NCI-H2171 (cell line): ENCODE results near the gene SLC38A6.
A peak's percentile ranks its signal among the peaks of the same experiment; 100 is the strongest.

Experiments
- DNase-seq: peaks from one replicate; lab custom pipeline; 2025; lab: John Stamatoyannopoulos, UW

Gene SLC38A6

DNA sequence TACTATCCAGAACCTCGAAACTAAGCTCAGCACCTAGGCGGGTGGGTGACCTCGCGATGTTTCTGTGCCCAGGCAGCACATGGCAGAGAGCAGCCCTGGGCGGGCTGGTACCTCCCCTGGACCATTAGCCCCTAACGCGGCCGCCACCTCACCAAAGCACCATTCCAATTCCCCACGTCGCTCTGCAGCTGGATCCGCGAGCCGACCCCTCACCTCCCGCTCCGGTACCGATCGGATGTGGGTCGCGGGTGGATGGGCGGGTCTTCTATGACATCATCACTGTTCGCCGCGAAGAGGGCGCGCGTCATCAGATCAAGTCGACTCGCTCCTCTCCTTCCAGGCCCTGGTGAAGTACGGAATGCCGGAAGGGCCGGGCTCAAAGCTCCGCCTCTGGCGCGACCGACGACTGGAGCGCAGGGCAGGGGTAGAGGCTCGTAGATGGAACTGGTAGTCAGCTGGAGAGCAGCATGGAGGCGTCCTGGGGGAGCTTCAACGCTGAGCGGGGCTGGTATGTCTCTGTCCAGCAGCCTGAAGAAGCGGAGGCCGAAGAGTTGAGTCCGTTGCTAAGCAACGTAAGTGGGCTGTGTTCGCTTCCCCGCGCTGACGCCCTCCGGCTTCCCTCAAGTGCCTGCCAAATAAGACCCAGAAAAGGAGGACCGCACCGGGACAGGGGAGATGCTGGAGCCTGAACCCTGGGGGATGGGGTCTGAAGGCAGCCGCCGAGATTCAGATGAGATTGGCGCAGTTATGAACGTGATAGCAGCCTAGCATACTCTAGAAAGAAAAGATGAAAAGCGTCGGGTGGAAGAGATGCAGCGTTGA, at the start of gene SLC38A6, which contains the start of gene TRMT5:
SLC38A6 (plus strand) TSS at position 435 of the 822 bp plus-strand sequence; CDS start at position 468, 33 bp downstream.
TRMT5 (minus strand) TSS at position 269 of the 822 bp plus-strand sequence; CDS start at position 163, 106 bp downstream.
- peak; percentile 94 for DNase-seq

DNA sequence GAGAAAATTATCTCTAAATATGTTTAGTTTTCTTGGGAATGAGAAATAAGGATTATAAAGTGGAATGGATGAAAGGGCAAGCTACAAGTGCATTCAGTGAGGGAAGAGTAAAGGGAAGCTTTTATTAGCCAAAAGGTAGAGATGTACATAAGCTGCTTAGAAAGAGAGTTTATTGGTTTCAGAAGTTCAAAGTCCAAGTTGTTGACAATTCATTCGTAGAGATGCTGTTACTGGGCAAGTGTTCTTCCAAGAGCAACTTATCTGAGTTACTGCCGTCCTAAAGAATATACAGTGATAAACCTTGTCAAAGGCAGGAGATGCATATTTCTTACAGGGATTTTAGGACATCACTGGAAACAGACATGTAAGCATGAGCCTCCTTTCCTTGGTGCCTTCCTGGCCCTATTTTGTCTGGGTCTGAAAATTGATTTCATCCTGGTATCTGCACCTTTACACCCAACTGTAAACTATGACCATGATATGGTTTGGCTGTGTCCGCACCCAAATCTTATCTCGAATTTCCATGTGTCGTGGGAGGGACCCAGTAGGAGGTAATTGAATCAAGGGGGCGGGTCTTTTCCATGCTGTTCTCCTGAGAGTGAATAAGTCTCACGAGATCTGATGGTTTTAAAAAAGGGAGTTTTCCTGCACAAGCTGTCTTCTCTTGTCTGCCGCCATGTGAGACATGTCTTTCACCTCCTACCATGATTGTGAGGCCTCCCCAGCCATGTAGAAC, 47.0 kb upstream of the SLC38A6 start:
- DNase-seq: no peak

DNA sequence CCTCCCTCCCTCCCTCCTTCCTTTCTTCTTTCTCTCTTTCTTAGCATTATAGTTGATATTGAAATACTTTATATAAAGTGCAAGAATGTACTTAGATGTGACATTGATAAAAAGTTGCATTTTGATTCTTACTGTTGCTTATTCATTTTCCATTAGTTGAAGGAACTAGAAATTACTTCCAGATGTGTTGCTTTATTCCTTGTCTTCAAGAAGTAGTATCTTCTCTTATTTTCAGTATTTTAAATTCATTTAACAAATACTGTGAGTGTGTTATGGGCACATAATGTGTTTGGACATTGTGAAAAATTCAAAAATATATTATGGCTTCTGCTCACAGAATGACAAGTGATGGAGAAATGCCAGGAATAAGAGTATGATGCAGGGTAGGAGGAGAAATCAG, 45.7 kb upstream of the SLC38A6 start:
- no peak for DNase-seq

DNA sequence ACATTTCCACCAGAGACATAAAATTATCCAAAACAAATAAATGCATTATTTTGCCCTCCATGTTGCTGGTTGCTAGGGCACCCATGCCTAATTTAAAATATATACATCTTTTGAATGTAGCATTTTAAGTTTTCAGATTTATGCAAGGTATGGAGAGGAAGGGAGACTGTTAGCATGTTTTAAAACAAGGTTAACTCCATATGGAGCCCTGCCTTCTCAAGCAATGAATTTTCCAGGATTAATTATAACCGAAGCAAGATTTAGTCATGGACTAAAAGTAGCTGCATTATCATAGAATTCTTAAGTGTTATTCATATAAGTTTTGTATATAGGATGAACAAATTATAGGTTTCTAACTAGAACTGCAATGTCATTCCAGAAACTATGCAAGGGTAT, 37.4 kb upstream of the SLC38A6 start:
- DNase-seq: no peak

DNA sequence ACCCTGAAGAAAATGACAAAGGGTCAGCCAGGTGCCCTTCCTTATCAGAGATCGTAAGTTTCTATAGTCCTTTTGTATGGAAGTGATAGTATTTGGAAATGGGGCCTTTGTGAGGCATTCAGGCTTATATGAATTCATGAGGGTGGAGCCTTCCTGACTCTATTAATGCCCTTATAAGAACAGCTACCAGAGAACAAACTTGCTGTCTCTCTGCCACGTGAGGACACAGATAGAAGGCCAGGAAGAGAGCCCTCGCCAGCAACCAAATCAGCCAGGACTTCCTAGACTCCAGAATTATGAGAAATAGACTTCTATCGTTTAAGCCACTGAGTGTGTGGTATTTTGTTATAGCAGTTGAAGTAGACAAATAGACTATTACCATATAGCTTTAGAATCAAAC, 36.8 kb upstream of the SLC38A6 start:
- DNase-seq: no peak

DNA sequence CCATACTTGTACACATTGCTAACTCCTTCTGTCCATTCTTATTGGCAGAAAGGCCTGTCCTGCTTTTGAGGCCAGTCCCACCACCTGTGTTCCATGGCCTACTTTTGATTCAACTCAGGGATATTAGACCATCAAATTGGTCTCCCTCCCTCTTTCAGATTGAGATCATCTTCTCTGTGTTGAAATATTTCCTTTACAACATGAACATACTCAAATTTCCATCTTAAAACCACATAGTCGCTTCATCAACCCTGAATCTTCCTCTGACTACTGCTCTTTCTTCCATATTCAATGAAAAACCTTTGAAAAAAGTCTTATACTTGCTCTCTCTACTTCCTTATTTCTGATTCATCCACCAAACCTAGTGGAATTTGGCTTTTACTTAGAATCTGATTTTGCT, 35.1 kb upstream of the SLC38A6 start:
- no peak for DNase-seq

DNA sequence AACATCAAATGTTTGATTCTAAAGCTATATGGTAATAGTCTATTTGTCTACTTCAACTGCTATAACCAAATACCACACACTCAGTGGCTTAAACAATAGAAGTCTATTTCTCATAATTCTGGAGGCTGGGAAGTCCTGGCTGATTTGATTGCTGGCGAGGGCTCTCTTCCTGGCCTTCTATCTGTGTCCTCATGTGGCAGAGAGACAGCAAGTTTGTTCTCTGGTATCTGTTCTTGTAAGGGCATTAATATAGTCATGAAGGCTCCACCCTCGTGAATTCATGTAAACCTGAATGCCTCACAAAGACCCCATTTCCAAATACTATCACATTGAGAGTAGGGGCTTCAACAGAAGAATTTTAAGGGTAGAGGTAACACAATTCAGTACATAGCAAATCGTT, 34.3 kb upstream of the SLC38A6 start:
- no peak for DNase-seq

DNA sequence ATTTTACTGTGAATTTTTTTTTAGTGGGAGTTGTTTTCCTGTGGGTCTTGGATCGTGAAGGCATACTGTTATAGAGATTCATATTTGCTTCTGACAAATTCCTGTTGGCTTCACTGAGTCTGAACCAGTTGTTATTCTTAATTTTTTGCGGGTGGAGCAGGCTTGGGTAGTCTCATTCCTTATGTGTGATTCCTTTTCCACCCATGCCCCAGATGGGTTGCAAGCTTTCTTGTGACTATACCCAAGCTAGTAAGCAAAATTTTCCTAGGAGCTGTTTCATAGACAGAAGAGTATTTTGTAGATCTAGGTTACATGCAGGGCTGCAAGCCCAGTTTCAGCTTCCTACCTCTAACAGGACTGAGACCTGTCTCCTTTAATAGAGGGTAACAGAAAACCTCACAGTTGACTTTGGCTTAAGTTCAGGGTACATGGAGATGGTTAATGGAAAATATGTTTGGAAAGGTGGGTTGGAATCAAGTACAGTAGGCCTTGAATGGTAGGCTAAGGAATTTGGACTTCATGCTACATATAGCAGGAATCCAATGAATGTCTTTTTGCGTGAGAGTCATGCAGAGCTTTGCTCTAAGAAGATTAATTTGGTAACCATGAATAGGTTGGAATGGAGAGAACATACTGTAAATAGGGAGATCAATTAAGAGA, 29.1 kb upstream of the SLC38A6 start:
- DNase-seq: no peak

DNA sequence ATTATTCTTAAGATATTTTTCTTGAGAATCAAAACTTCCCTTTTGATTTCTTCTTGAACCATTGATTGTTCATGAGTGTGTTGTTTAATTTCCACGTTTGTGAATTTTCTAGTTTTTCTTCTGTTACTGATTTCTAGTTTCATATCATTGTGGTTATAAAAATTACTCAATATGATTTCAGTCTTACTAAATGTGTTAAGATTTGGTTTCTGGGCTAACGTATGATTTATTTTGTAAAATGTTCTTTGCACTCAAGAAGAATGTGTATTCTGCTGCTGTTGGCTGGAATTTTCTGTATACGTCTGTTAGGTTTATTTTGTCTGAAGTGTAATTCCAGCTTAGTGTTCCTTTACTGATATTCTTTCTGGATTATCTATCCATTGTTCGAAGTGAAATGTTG, 24.8 kb upstream of the SLC38A6 start:
- DNase-seq: no peak

DNA sequence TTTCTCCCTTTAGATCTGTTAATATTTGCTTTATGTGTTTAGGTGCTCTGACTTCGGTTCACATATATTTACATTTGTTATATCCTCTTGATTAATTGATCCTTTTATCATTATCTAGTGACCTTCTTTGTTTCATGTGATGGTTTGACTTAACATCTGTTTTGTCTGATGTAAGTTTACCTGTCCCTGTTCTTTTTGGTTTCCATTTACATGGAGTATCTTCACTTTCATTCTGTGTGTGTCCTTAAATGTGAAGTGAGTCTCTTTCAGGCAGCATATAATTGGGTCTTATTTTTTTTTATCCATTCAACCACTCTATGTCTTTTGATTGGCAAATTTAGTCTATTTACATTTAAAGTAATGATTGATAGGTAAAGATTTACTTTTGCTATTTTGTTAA, 24.4 kb upstream of the SLC38A6 start:
- DNase-seq: no peak

DNA sequence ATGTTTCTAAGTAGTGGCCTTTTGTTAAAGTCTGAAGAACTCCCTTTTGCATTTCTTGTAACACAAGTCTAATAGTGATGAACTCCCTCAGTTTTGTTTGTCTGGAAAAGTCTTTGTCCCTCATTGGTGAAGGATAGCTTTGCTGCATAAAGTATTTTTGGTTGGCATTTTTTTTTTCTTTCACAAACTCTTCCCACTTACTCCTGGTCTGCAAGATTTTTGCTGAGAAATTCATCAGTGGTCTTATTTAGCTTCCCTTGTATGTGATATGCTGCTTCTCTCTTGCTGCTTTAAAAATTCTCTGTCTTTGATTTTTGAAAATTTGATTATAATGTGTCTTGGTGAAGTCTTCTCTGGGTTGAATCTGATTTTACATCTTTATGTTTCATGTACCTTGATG, 22.9 kb upstream of the SLC38A6 start:
- no peak for DNase-seq

DNA sequence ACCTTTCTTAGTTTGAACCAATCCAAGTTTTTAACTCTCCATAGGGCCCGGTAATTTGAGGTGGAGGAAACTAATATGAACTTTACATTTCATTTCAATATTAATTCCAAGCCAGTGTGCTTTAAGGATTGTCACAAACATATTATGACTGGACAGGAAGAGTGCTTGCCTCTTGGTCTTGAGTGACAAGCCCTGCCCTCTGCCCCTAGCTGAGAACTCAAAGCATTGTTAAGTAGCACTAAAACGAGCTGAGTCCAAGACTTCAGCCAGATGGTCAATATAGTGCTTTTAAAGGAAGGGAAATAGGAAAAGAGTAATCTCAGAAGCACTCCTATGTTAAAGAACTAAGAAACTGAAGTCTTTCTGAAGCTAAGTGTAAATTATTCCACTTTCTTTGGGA, 17.3 kb upstream of the SLC38A6 start:
- DNase-seq: no peak

DNA sequence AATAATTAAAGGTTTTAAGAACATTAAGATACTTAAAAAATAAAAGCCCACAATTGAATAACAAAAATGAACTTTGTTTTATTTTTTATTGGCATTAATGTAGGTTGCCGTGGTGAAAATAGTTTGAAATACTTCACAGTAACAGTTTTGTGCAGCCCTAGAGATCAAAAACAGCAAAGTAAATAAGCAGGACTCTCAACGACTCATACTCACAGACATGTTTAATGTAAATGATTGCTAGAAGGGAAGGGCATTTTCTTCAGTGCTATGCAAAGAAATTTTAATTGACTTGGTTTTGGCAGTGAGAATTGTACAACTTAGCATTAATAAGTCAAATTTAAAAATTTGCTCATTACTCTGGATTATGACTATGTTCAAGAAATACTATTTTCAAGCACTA, 16.1 kb upstream of the SLC38A6 start:
- DNase-seq: no peak

DNA sequence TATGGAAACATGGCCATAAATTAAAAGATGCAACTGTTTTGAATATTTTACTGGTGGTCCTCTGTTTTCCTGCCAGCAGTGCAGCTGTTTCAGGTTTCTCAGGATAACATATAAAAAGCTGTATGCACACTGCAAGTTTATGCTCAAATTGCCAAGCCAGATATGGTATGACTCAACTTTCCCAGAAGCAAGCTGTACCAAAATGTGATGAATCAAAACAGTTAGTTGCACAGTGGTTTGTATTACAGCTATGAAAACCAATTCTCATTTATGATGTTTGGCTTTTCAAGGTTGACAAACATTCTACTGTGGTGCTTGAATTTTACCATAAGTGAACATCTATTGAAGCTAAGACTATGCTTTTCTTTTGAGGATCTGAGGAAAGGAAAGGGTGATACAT, 15.6 kb upstream of the SLC38A6 start:
- DNase-seq: no peak

DNA sequence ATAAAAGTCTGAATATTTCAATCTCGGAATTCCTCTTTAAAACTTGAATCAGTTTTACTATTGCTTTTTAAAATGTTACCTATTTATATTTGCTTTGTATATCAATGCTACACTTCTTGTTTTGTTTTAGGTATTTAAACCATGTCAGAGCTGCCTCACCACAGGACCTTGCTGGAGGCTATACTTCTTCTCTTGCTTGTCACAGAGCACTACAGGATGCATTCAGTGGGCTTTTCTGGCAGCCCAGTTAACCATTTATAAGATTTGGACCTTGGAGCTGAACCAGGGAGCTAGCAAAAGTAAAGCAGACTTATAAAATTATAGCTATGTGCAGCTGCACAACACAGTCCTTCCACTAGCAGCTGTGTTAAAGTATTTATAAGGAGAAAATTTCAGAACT, 12.9 kb upstream of the SLC38A6 start:
- DNase-seq: no peak

DNA sequence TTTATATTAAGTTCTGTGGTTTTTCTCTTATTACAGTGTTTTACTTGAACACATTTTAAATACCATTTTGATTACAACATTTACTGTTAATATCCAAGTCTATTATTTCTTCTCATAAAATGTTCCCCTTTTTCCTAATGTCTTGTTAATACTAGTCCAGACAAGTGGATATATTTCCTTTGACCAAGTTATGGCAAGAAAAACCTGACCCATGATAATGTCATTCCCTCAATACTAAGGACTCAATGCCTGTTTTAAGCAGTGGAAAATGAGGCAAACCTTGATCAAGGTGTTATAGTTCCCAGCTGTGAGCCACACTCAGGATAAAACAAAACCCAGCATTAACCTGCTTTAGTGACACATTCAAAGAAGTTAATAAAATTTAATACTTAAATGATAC, 12.4 kb upstream of the SLC38A6 start:
- DNase-seq: no peak

DNA sequence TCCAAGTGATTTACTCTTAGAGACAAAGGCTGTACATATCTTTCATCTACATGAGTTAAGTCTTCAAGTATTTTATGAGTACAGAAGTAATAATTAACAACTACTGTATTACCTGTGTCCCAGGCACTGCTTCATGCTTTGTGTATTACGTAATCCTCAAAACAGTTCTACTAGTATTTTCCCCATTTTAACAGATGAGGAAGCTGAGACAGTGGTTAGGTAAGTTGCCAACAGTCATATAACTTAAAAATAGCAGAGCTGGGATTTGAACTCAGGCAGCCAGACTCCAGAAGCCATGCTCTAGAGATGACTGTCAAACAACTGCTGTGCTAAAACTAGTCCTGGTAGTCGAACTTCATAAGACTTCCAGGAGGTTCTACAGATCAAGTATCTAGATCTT, 10.9 kb upstream of the SLC38A6 start:
- no peak for DNase-seq

DNA sequence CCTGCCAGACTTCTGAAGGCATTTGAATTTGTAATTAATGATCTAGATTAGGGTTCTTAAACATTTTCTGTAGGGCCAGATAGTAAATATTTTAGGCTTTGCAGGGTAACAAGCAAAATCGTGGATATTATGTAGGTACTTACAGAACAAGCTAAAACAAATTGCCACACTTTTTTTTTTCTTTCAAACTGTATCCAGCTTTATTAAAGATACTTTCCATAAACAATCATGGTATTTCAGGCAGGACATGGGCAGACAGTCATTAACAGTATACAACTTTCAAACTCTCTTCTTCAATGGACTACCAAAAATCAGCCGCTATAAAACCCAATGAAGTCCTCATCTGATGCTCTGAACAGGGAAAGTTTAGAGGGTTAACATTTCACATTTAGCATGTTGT, 9.8 kb upstream of the SLC38A6 start:
- no peak for DNase-seq

DNA sequence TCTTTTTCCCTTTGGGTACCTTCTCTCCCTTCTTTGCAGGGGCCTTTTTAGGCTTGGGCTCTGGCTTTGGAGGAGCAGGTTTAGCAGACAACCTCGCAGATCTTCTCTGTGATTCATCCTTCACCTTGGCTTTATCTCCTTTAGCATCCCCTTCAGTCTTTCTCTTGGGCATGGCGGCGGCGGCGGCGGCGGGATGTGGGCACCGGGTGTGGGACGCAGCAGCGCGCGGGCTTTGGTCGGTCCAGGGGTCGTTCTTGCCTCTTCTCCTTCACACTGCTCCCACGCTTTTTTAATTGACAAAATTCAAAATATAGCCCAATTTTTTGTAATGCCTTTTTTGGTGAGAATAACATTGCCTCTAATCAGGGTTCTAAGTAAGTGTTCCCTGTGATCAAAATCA, 8.8 kb upstream of the SLC38A6 start:
- DNase-seq: no peak

DNA sequence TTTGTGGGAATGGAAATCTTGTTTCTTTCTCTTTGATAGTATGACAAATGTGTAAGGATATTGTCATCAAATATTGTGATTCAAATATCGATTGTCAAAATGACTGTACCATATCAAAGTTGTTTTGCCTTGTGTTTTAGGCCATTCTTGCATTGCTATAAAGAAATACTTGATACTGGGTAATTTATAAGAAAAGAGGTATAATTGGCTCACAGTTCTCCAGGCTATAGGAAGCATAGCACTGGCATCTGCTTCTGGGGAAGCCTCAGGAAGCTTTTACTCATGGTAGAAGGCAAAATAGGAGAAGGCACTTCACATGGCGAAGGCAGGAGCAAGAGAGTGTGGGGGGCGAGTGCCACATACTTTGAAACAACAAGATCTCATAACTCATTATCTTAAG, 8.0 kb upstream of the SLC38A6 start:
- DNase-seq: no peak

DNA sequence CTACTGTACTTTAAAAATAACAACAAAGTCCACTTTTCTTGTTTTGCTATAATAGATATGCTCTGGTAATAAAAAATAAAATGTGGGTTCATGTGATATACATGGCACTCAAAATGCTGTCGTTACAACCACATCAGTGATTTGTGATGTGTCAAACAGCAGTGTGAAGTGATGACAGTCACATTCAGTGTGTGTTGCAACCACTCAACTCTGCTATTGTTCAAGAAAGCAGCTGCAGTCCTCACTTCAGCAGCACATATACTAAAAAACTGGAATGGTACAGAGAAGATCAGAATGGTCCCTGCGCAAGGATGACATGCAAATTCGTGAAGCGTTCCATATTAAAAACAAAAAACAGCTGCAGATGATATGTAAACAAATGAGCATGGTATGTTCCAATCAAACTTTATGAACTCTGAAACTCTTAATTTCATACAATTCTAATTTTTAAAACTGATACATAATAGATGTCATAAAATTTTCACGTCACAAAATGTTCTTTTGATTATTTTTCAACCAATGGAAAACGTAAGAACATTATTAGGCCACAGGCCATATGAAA, 6.9 kb upstream of the SLC38A6 start:
- DNase-seq: no peak

DNA sequence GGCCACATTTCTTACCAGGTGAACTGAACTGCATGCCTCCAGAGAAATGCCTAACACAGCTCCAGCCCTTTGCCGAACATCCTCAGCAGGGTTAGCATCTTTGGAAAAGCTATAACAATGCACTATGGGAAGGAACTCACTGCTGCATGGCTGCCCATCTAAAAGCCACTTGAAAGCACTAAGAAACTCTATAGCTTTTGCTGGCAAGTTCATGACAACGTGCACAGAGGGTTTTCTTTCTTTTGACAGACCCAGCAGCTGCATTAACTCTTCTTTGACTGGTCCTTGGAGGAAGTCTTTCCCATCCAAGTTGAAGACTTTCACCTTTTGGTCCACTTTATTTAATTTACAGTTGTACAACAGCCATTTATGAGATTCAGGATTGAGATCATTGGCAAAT, 5.5 kb upstream of the SLC38A6 start:
- no peak for DNase-seq

DNA sequence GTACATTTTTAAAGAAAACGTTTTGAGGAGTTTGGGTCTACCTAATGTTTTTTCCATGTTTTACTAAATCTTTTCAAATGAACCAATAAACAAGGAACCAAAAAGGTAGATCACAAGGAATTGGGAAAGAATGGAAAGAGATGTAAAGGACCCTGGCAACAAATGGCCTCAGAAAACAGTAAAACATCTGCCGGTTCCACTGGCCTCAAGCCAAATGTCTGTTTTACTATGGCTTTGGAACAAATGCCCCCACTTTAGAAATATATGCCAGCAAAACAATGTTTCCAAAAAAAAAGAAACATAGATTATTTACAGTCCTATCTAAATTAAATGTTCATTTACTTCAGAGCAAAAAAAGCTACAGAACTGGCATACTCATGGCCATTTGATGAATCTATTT, 3.2 kb upstream of the SLC38A6 start:
- DNase-seq: no peak
